ENCODE results near the gene ASB2. TPM values are rescaled to one million over a fixed set of nuclear protein-coding genes. Genes with fewer than 3 reads are reported as not detected.

Gene ASB2
- polyA plus RNA-seq, 1 of the 3 experiments (the other 2 are of a cell fraction): 0.15 TPM

DNA sequence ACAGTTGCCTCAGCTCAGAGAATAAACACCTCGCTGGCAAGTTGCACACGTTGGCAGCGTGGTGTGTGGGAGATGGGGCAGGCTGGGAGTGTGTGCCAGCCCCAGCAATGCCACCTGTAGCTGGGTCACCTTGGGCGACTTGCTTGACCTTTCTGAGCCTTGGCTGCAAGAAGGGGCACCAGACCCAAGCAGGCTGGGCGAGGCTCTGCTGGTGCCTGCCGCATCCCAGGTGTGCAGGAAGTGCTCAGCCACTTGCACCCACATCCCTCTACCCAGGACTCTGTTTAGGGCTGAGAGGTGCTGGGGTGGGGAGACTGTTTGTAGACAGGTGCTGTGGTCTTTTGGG lies 48.6 kb downstream of the ASB2 start:
- Histone ChIP-seq H3K9me3 (no peaks in the 10 kb centered on the region), H3K4me2 (no peak overlapping the region), H2AFZ (ENCODE audit: low read depth) (no peak overlapping the region), H3K9ac (no peak overlapping the region), H3K27me3 (ENCODE audit: insufficient read depth) (no peaks in the 10 kb centered on the region), H3F3A (replicated peaks; ENCODE audit: insufficient read depth) (no peaks in the 10 kb centered on the region), H3K36me3 (replicated peaks in 1 of 2; ENCODE audit: control insufficient read depth in 1 of 2, insufficient read depth in 2 of 2, low read length in 1 of 2) (no peaks in the 10 kb centered on the region), H3K79me2 (ENCODE audit: insufficient read depth) (no peaks in the 10 kb centered on the region), H3K4me1 (ENCODE audit: control insufficient read depth in 1 of 2, insufficient read depth in 2 of 2, low read depth in 1 of 2, low read length in 1 of 2) (no peaks in the 10 kb centered on the region), H3K27ac (ENCODE audit: low read depth in 2 of 2, low read length in 1 of 2) (no peak overlapping the region), H3K4me3 (ENCODE audit: low read depth in 2 of 2, low read length in 1 of 2) (no peak overlapping the region), H3K9me2 (no peaks in the 10 kb centered on the region), H4K20me1 (ENCODE audit: insufficient read depth) (no peaks in the 10 kb centered on the region)
- WGBS (ENCODE audit: low lambda C conversion rate): 58% methylated on average over 5 of the region's 6 CpGs
- ChIA-PET CTCF (interaction anchor here (1.2 to 1.9 kb wide), 4 partner anchors 9 to 273 kb away, joined by 4 to 5 read pairs (median 4); no protein-coding TSS in a partner anchor), POLR2A (no interaction called here)
- DNase-seq: no peak
- no peak for TF ChIP-seq CHD2 (IDR thresholded peaks at IDR 0.05; ENCODE audit: low read length, partially characterized antibody)
- TF ChIP-seq RXRA (IDR thresholded peaks at IDR 0.05; ENCODE audit: borderline replicate concordance, low read depth): no peak
- no peak for TF ChIP-seq NRF1 (IDR thresholded peaks at IDR 0.05; ENCODE audit: low read depth, low read length)
- TF ChIP-seq ELF1 (IDR thresholded peaks at IDR 0.05): no peak
- TF ChIP-seq SMC3 (IDR thresholded peaks at IDR 0.05; ENCODE audit: low read depth, low read length): no peak
- TF ChIP-seq PBX3 (IDR thresholded peaks at IDR 0.05): no peak
- TF ChIP-seq EZH2phosphoT487 (IDR thresholded peaks at IDR 0.05; ENCODE audit: borderline replicate concordance, low read depth): no peak
- no peak for TF ChIP-seq IRF3 (IDR thresholded peaks at IDR 0.05; ENCODE audit: low read depth, low read length)
- TF ChIP-seq SIN3A (IDR thresholded peaks at IDR 0.05; ENCODE audit: borderline replicate concordance, low read depth, low read length): no peak
- TF ChIP-seq FOSL2 (IDR thresholded peaks at IDR 0.05; ENCODE audit: borderline replicate concordance, low read depth): no peak
- no peak for TF ChIP-seq RCOR1 (IDR thresholded peaks at IDR 0.05; ENCODE audit: low read length)
- TF ChIP-seq TEAD4 (IDR thresholded peaks at IDR 0.05; ENCODE audit: borderline replicate concordance, insufficient read depth): no peak
- no peak for TF ChIP-seq USF1 (IDR thresholded peaks at IDR 0.05; ENCODE audit: borderline replicate concordance, low read depth)
- no peak for TF ChIP-seq MEF2A (IDR thresholded peaks at IDR 0.05; ENCODE audit: borderline replicate concordance, low read depth)

Data from SK-N-SH (cell line).